GM12801 (cell line): ENCODE measurements around the gene BCL2L1.

Experiments used
- CTCF ChIP-seq: IDR thresholded peaks from one replicate; pipeline ENCODE4 v1.5.1; 2011; ENCODE audit warnings: control low read depth; ENCODE audit not compliant: insufficient read length; ENCODE audit errors: extremely low read depth

BCL2L1 gene

GRCh38 chr20:31691646-31692275, 30.9 kb downstream of the BCL2L1 start:
- no peak for TF ChIP-seq CTCF

GRCh38 chr20:31690124-31690666, 32.5 kb downstream of the BCL2L1 start:
- no peak for TF ChIP-seq CTCF

- no peak for TF ChIP-seq CTCF
Observed at GRCh38 chr20:31689141-31689540, 33.5 kb downstream of the BCL2L1 start.

- TF ChIP-seq CTCF, result no peak
Observed at GRCh38 chr20:31687777-31688176, 34.9 kb downstream of the BCL2L1 start.

GRCh38 chr20:31685853-31686643, 36.6 kb downstream of the BCL2L1 start:
- no peak for TF ChIP-seq CTCF

GRCh38 chr20:31684153-31685015, 38.3 kb downstream of the BCL2L1 start:
- no peak for TF ChIP-seq CTCF

GRCh38 chr20:31682927-31683326, 39.7 kb downstream of the BCL2L1 start:
- TF ChIP-seq CTCF, result no peak
